HG02798 (cell line): ENCODE results near the gene TAF4.
"Not testable (repeated sequence)": the region's sequence is repeated elsewhere in the genome, so short reads cannot be mapped to it uniquely, and the experiment has no call there.

ENCODE experiments used
- ATAC-seq: cut with Tn5 transposase; IDR thresholded peaks from one replicate; pipeline ENCODE4 v1.9.1; 2021; ENCODE audit warnings: mild to moderate bottlenecking; ENCODE audit not compliant: unreplicated experiment, poor library complexity

TAF4 gene

GRCh38 chr20:61983965-61984364 is 81.7 kb downstream of the TAF4 start:
- ATAC-seq: no peak

- no peak for ATAC-seq
Measured at GRCh38 chr20:61982951-61983315, 82.7 kb downstream of the TAF4 start.

GRCh38 chr20:61982191-61982950 is 83.3 kb downstream of the TAF4 start:
- ATAC-seq: no peak

- not testable (repeated sequence) for ATAC-seq
Measured at GRCh38 chr20:61981691-61982090, 84.0 kb downstream of the TAF4 start.

- ATAC-seq: no peak
Measured at GRCh38 chr20:61980647-61981583, 84.8 kb downstream of the TAF4 start.

- ATAC-seq: no peak
Measured at GRCh38 chr20:61979701-61980635, 85.7 kb downstream of the TAF4 start.

GRCh38 chr20:61979090-61979489 is 86.6 kb downstream of the TAF4 start:
- ATAC-seq: no peak

GRCh38 chr20:61978491-61978890 is 87.2 kb downstream of the TAF4 start:
- no peak for ATAC-seq

- no peak for ATAC-seq
Measured at GRCh38 chr20:61977419-61977786, 88.3 kb downstream of the TAF4 start.

- no peak for ATAC-seq
Measured at GRCh38 chr20:61976644-61977418, 88.8 kb downstream of the TAF4 start.

GRCh38 chr20:61976263-61976643 is 89.4 kb downstream of the TAF4 start:
- ATAC-seq: no peak

- ATAC-seq: no peak
Measured at GRCh38 chr20:61975407-61976129, 90.1 kb downstream of the TAF4 start.

- ATAC-seq: no peak
Measured at GRCh38 chr20:61974357-61974665, 91.4 kb downstream of the TAF4 start.

GRCh38 chr20:61973515-61974356 is 91.9 kb downstream of the TAF4 start:
- no peak for ATAC-seq

- ATAC-seq: no peak
Measured at GRCh38 chr20:61972636-61973508, 92.8 kb downstream of the TAF4 start.

GRCh38 chr20:61971595-61971994 is 94.1 kb downstream of the TAF4 start:
- not testable (repeated sequence) for ATAC-seq

GRCh38 chr20:61970357-61970756 is 95.3 kb downstream of the TAF4 start:
- ATAC-seq: no peak
